GM19043 (cell line): Measurements from ENCODE around the gene MSI2.

ENCODE experiments used
- ATAC-seq: cut with Tn5 transposase; IDR thresholded peaks from one replicate; pipeline ENCODE4 v1.9.1; 2021; ENCODE audit warnings: low read depth; ENCODE audit not compliant: unreplicated experiment

Gene MSI2

DNA sequence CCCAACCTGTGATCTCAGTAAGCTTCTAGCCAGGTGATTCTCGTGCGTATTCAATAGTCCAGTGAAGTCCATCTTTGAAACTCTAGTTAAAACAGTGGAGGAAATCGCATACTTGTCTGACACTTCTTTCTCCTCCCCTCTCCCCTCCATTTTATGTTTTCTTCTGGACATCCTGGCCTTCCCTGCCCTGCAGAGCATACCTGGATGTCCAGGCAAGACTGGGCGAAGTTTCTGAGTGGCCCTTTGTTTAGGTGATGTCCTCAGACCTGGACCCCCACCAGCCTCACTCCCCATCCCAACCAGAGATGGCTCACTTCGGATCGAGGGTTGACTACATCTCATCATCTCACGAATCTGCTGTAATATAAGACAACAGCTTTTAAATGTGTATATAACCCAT, 423.0 kb downstream of the MSI2 start:
- no peak for ATAC-seq

DNA sequence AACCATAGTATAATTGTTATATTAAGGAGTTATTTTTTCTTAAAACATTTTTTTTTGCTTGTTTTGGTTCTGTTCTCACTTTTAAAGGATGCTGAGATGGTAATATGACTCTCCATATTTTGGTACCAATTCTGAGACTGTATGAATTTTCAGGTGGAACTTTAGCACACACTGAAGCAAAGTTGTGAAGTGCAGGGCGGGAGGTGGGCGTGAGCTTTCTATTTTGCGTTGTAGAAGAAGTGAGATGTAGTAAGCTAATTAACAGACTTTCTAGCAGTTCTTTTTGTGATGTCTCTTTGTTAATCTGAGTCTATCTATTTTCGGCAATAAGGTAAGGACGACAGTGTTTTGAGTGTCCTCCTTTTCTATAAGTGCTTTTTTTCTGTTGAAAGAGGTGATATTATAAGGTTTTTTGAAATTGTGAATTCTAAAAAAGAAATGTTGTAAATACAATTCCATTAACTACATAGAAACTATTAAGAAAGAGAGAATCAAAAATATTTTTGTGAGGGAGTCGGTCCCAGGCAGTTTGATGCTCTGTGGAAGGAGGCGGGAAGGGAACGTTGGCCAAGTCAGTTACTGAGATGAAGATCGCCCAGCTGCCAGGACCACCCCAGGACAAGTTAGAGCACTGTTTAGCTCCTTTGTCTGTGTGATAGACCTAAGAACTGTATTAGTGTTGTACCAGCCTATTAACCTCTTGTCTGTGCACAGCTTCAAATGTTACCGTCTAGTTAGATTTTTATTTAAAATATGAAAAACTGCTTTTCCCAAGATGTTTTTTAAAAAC, 423.8 kb downstream of the MSI2 start:
- no peak for ATAC-seq

DNA sequence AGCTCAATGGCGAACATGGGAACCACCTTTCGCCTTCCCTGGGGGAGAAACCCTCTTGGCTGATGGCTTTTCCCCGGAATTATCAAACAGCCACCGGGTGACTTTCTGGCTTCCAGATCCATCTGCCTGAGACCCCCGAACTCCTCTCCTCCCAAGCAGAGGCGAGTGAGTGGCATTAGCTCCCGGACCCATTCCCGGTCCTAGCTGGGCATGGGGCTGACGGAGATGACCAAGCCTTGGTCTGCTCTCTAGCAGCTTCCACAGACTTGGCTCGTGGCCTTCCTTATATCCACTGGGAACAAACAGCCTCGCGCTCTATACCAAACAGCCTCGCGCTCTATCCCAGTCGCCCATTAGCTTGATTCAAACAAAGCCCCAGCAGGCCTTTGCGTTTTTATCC, 426.4 kb downstream of the MSI2 start:
- ATAC-seq: no peak

DNA sequence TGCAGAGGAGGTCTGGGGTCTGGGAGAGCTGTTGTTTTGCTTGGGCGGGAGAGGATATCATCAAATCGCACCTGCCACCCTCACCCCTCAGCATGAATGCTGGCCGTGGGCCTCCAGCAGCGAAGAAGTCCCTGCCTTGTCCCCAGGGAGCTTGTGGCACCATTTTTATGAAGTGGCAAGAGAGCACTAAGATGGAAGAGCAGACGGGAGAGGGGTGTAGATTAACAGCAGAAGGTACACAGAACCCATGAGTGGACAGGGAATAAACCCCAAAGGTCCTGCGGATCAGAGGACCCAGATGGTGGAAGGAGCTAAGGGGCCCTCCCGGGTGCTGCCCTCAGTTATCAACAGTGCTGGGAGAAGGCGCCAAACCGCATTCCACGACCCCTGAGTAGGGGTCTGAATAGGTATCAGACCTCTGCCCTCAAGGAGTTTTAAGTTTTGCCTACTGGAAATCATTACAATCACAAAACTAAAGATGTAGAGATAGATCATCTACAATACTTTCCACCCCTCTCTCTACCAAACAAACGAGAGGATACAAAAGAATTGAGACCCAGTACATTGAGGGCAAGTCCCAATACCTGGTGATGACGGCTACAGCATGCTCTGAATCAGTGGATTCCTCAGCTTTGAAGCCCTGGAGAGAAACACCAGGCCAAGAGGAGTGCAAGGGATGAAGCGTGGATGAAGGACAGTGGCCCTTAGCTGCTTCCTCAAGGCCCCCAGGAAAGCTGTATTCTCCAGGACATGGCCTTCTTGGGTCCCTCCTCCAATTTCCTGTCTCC, 428.6 kb downstream of the MSI2 start:
- ATAC-seq: no peak

DNA sequence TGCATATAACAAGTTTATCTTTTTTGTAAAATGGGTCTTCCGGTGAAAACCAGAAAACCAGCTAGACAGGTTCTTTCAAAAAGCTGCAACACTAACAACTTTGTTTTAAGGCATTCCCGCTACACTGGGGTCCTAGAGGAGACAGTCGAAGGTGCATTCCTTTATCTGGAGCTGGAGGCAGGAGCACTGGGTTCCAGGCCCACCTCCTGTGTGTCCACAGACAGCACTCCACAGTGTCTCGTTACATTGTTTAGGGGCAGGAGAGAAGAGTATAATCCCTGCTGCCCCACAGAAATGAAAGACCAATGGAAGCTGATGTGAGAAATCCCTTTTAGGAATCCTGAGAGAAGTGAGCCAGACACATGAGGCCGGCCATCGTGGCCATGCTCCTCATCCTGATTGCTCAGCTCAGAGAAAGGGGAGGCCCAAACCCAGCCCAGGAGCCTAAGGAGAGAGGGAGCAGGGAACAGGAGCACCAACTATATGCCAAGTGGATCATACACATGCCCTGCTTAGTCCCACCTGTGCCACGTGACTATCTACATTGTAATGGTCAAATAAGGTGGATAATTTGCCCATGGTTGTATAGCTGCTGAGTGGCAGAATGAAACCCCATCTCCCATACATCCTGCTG, 429.3 kb downstream of the MSI2 start:
- no peak for ATAC-seq

DNA sequence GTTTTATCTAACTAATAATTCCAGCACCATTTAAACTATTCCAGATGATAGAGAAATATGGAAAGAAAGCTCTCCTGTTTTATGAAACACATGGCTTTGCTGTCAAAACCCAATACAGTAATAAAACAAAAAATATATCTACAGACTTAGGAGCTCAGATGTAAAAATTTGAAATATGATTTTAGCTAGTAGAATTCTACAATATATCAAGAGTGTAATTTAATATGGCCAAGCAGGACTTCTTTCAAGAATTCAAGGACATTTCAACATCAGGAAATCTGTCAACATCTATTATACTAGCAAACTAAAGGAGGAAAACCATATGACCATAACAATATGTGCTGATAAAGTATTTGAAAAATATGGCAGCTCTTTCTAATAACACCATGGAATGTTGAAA, 431.3 kb downstream of the MSI2 start:
- ATAC-seq: no peak

DNA sequence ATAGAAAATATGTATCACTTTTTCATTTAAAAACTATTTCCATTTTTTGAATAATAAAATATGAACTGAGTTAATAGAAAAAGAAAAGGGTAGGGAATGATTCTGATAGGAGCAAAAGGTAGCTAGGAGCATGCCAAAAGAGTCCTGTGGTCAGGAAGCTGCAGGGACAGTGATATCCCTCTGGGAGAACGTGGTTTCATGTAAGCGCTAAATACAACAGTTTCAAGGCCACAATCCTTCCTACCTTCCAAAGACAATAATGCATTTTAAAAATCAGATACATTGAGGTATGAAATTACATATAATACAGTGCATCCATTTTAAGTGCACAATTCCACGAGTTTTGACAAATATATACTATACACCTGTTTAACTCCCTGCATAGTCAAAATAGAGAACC, 432.9 kb downstream of the MSI2 start:
- no peak for ATAC-seq

DNA sequence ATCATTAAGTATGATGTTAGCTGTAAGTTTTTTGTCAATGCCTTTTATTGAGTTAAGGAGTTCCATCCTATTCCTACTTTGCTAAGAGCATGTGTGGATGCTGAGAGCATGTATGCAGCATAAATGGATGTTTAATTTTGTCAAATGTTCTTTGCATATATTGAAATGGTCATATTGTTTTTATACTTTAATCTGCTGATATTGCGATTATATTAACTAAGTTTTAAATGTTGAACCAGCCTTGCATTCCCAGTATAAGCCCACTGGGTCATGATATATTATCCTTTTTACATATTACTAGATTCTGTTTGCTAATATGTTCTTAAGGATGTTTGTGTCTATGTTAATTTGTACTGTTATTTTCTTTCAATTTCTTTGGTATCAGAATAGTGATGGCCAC, 435.6 kb downstream of the MSI2 start:
- ATAC-seq: no peak

DNA sequence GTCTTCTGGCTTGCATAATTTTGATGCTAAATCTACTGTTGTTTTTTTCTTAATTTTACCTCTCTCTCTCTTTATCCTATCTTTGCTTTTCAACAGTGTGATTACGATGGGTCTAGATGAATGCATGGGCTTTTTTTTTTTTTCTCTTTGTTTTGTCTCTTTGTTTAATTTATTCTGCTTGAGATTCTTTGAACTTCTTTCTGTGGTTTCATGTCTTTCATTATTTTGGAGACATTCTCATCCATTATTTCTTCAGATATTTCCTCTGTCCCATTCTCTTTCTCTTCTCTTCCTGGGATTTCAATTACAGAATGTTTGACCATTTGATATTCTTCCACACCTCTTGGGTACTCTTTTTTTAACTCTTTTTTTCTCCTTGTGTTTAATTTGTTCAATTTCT, 436.4 kb downstream of the MSI2 start:
- ATAC-seq: no peak

DNA sequence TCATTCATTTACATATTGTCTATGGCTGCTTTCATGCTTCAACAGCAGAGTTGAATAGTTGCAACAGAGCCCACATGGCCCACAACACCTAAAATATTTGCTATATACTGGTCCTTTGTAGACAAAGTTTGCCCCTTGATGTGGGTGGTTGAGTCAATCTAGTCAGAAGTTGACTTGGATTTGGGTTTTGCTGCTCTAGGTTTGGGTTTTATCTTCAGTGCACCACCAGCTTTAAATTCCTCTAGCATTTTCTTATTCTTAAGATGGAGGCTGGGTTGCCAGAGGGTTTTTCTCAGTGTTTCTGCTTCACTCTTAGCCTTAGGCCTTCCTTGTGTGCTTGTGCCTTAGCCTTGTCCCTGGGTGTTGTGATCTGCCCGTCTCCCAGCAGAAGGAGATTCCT, 437.7 kb downstream of the MSI2 start:
- no peak for ATAC-seq

DNA sequence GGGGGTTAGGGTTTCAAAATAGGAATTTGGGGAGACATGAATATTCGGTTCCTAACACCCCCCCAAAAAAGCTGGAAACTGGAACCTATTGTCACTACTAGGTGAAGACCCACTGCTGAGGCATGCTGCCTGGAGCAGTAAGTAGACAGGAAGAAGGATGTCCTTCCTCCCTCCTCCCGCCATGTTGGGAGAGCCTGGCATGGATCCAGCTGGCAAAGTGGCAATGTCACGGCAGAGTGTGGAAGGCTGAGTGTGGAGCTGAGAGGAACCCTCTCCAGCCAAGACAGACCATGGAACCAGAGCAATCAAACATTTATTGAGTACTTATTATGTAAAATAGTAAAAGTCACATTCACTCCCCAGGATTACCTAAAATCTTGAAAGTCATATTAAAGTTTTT, 439.7 kb downstream of the MSI2 start:
- no peak for ATAC-seq

DNA sequence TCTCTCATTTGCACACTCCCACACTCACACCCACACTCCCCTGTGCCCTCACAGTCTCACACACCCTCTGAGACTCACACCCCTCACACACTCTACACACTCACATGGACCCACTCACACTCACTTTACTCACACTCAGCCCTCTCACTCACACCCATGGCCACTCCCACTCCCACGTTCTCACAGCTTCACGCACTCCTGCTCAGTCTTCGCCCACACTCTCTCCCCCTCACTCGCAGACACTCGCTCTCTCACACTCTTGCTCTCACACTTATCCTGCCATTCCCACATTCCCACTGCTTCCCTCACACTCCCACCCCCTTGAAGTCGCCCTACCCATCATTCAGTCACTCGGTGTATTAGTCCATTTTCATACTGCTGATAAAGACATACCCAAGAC, 440.9 kb downstream of the MSI2 start:
- no peak for ATAC-seq

DNA sequence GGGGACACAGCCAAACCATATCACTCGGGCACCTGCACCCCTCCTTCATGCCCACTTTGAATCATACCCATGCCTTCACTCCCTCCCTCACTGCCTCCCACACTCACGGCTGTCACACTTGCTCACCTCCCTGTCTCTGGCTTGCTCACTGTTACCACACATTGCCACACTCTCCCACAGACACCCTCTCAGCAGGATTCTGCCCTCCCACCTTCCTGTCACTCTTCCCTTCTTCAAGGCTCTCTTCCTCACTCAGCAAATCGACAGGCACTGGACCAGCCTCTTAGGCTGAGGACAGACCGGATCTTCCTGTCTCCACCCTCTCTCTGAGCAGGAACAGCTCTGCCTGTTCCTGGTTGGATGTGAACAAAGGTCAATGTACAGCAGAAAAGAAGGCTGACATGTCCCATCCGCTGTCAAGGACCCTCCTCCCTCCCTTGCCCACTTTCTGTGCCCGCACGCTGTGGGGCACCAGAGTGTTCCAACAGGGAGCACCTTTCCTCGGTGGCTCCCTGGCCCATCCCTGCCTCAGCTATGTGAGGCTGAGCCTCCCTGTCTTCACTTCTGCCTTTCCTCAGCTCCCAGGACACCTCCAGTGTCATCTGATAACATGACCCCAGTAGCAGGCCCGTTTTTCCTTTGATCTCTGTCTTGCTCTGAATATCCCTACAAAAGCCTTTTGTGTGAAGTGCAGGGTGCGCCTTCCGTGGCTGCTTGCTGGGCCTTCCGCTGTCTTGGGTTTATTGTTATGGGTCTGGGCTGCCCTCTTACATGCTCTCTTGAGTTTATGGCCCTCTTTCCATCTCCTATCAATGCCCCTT, 441.8 kb downstream of the MSI2 start:
- no peak for ATAC-seq

DNA sequence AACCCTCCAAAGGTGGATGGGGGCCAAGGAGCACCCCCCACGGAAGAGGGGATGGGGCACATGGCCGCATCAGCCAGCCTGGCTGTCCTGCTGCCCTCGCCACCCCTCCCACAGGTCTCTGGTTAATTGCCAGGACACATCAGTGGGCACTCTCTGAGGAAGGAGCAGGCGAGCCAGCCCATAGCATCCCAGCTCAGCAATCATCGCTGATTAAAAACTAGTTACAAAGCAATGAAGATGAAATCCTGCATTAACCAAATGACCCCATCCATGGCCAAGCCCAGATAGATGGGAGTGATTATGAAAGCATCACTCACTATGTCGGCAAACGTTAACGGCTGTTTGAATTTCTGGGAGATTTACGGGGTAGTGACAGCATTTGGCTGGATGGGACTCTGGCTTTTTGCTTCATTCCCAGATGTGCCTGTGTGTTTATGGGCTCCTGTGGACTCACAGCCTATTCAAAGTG, 443.5 kb downstream of the MSI2 start:
- ATAC-seq: no peak

DNA sequence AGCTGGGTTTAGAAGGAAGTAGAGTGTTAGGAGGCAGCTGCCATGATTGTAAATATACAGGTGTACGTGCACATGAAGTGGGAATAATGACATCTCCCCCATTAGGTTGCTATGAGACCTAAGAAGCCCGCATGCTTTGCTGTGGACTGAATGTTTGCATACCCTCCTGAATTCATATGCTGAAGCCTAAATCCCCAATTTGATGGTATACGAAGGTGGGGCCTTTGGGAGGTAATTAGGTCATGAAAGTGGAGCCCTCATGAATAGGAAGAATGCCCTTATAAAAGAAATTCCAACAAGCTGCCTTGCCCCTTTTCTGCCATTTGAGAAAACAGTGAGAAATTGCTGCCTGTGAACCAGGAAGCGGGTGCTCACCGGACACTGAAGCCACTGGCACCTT, 444.8 kb downstream of the MSI2 start:
- ATAC-seq: no peak

DNA sequence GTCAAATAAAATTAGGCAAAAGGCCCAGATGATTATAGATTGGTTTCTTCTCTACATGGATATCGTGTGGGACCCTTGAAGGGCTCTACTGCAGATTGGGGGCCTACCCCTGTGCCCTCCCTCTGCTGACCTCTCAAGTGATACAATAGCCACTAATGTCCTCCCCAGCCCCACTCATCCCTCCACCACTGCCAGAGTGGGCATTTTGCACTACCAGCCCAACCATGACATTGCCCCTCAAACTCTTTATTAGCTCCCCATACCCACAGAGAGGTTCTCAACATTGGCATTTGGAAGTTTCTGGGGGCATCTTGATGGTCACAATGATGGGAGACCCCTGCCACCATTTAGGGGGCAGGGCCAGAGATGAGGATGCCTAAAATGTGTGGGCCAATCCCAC, 446.9 kb downstream of the MSI2 start:
- ATAC-seq: no peak

DNA sequence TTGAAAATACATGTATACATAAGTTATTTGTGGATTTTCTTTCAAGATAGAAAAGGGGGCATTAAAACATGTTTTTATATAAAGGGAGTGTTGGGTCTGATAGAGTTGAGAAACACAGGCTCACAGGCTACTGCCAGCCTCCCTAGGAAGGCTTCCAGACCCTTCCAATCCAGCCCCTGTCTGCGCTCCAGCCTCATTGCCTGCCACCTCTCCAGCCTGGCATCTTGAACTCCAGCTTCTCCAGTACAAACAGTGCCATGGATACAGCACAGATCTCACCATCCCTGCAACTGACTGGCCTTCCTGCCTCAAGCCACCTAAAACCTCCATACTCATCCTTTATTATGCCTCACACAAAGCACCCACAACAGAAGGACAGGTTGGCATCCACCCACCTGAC, 448.1 kb downstream of the MSI2 start:
- no peak for ATAC-seq

DNA sequence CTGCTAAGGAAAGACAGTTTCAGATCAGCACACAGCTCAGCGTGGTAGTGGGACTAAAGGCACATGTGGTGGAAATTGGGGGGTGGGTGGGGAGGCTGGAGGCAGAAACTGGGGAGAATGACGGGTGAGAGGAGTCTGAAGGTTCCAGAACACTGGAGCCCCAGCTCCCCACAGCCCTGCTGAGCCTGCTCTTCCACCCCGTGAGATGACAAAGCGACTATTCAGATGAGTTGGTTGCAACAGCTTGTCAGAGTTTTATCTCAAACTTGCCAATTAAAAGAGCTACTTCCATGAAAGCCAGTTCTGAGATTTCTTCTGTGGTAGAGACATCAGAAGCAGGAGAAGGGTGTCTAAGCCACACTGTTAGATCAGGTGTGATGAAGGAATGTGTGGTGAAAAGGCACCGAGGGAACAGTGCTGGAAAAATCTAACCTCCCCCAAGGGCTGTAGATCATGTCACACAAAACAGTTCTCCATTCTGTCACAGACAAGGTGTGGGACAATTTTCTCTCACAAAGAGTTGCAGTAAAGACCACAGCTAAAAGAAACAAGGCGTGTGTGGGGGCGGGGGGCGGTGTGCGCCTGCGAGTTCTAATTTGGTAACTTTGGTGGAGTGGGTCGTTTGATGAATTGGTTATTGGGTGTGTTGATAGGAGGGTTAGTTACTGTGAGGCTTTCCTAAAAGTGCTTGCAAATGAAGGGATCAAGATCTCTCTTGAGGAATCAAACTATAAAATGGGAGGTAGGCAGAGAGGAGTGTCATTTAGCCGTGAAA, 449.8 kb downstream of the MSI2 start:
- no peak for ATAC-seq

DNA sequence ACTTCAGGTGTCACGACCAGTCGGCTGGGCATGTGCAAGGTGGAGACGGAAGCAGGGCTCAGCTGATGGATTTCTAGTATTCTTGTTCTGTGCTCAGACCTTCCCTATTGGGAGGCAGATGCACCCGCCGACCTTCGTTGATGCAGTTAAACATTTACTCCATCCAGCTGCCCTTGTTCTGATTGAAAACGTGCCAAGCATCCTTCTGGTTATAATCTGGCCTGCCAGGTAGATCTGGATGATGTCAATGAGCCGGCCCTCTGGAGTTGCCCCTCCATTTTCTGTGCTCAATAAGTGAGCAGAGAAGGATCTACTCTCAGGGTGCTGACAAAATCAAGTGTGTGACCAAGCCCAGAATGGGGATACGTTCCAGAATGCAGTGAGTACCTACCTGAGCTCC, 450.4 kb downstream of the MSI2 start:
- no peak for ATAC-seq

DNA sequence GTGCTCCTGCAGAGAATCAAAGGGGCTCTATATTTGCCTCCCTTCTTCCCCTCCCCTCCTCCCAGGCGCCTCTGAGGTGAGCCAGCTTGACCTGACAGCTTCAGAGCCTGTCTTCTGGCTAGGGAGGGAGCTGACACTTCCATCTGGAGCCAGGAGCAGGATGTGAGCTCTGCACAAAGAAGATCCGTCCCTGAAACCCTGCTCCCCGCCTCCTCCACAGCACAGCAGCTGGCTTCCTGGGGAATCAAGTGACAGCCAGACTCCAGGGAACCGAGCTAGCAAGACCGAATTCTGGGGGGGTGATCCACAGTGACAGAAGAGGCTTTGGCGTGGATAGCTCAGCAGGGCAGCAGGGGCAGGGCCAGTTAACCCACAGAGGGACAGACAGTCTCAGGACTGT, 451.6 kb downstream of the MSI2 start:
- no peak for ATAC-seq
